Measurements from ENCODE around the gene ZNF311.

DNA sequence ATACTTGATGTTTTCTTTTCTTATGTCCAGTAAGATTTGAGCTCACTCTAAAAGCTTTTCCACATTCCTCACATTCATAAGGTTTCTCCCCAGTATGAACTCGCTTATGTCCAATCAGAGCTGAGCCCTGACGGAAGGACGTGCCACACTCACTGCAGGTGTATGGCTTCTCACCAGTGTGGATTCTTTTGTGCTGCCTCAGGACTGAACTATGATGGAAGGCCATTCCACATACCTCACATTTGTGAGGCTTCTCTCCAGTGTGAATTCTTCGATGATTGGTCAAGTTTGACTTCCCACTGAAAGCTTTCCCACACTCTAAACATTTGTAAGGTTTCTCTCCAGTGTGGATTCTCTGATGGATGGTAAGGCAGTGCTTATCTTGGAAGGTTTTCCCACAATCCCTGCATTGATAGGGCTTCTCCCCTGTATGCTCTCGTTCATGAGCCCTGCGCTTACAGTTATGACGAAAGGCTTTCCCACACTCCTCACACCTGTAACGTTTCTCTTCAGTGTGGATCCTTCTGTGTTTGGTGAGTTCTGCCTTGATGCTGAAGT, 9.9 kb downstream of the ZNF311 start:
- TF ChIP-seq GLIS3 (CRISPR knock-in tag; IDR thresholded peaks at IDR 0.05) (no peak), ZNF8 (CRISPR knock-in tag; IDR thresholded peaks at IDR 0.05) (no peak), ISL1 (CRISPR knock-in tag; IDR thresholded peaks at IDR 0.05) (no peak), TSHZ2 (CRISPR knock-in tag; IDR thresholded peaks at IDR 0.05) (no peak), TOX (CRISPR knock-in tag; IDR thresholded peaks at IDR 0.05; ENCODE audit: borderline replicate concordance) (no peak), POU6F1 (CRISPR knock-in tag; IDR thresholded peaks at IDR 0.05; ENCODE audit: borderline replicate concordance, low read depth) (no peak), ZC3H10 (CRISPR knock-in tag; IDR thresholded peaks at IDR 0.05) (no peak), CSRNP3 (CRISPR knock-in tag; IDR thresholded peaks at IDR 0.05) (no peak), TCF4 (CRISPR knock-in tag; IDR thresholded peaks at IDR 0.05; ENCODE audit: borderline replicate concordance) (no peak)

Measured in SK-N-SH treated with all-trans-retinoic acid at 6 μM for 48 hours (cell line).